SU-DHL-6 (cell line): Measurements from ENCODE around the gene PIGO.

Experiments
- H2AFZ ChIP-seq: fragments of 200-600 bp; sonication (generic); 2 replicates; pipeline ENCODE4 v1.6.1; 2014; ENCODE audit warnings: low read depth, mild to moderate bottlenecking, moderate library complexity, mixed read lengths, antibody characterized with exemption, low read length; ENCODE audit not compliant: severe bottlenecking
- H3F3A ChIP-seq: fragments of 200-600 bp; shearing (Covaris generic); 2 replicates; pipeline ENCODE4 v1.6.0; 2016; ENCODE audit warnings: antibody characterized with exemption, mild to moderate bottlenecking; ENCODE audit not compliant: insufficient read depth
- H3K27ac ChIP-seq: fragments of 200-600 bp; sonication (generic); 2 replicates; pipeline ENCODE4 v1.5.1; 2016; ENCODE audit warnings: low read depth, mild to moderate bottlenecking, low read length, moderate library complexity, mixed read lengths
- H3K27me3 ChIP-seq: fragments of 200-600 bp; sonication (generic), shearing (Covaris generic); 2 replicates; pipeline ENCODE4 v1.6.0; 2014; ENCODE audit warnings: mild to moderate bottlenecking, low read length
- H3K36me3 ChIP-seq: fragments of 200-600 bp; sonication (generic); 2 replicates; pipeline ENCODE4 v1.6.1; 2014; ENCODE audit warnings: mild to moderate bottlenecking, low read length, mixed read lengths
- H3K4me2 ChIP-seq: fragments of 300-600, 200-600 bp; shearing (Covaris generic), sonication (generic); 2 replicates; pipeline ENCODE4 v1.6.0; 2014; ENCODE audit warnings: low read length, low read depth, mild to moderate bottlenecking; ENCODE audit not compliant: poor library complexity, severe bottlenecking
- H3K4me3 ChIP-seq: fragments of 200-600 bp; sonication (generic); 2 replicates; pipeline ENCODE4 v1.5.1; 2014; ENCODE audit warnings: antibody characterized with exemption, low read length, mild to moderate bottlenecking, mixed read lengths; ENCODE audit not compliant: insufficient read depth, poor library complexity, severe bottlenecking
- H3K79me2 ChIP-seq: fragments of 200-600 bp; sonication (generic); 2 replicates; pipeline ENCODE4 v1.6.1; 2014; ENCODE audit warnings: mild to moderate bottlenecking, low read length, moderate library complexity; ENCODE audit not compliant: insufficient read depth
- H3K9ac ChIP-seq: fragments of 200-600 bp; sonication (generic); 2 replicates; pipeline ENCODE4 v1.7.0; 2014; ENCODE audit warnings: mild to moderate bottlenecking, low read length
- H3K9me2 ChIP-seq: fragments of 200-600 bp; sonication (generic); replicated peaks from 2 replicates; pipeline ENCODE4 v1.6.1; 2014; ENCODE audit warnings: low read length; ENCODE audit not compliant: insufficient read depth
- H3K9me3 ChIP-seq: fragments of 200-600 bp; sonication (generic); 2 replicates; pipeline ENCODE4 v1.6.1; 2014; ENCODE audit warnings: low read length, mixed read lengths; ENCODE audit not compliant: insufficient read depth
- H4K20me1 ChIP-seq: fragments of 200-600 bp; sonication (generic); 2 replicates; pipeline ENCODE4 v1.6.1; 2014; ENCODE audit warnings: low read depth, mild to moderate bottlenecking, antibody characterized with exemption, low read length, moderate library complexity, mixed read lengths
- EZH2phosphoT487 ChIP-seq: fragments of 200-600 bp; sonication (generic), shearing (Covaris generic); conservative IDR thresholded peaks from 2 replicates; pipeline ENCODE4 v1.6.1; 2018; ENCODE audit warnings: mild to moderate bottlenecking, antibody characterized with exemption, low read length, moderate library complexity, mixed read lengths
- TF ChIP-seq, protein P1 (sequence below): fragments of 200-600 bp; sonication (generic); IDR thresholded peaks from one replicate; pipeline ENCODE4 v1.5.1; 2017; ENCODE audit warnings: antibody characterized with exemption, mild to moderate bottlenecking, low read length, moderate library complexity; ENCODE audit not compliant: insufficient read depth, poor library complexity, severe bottlenecking

Gene PIGO

DNA sequence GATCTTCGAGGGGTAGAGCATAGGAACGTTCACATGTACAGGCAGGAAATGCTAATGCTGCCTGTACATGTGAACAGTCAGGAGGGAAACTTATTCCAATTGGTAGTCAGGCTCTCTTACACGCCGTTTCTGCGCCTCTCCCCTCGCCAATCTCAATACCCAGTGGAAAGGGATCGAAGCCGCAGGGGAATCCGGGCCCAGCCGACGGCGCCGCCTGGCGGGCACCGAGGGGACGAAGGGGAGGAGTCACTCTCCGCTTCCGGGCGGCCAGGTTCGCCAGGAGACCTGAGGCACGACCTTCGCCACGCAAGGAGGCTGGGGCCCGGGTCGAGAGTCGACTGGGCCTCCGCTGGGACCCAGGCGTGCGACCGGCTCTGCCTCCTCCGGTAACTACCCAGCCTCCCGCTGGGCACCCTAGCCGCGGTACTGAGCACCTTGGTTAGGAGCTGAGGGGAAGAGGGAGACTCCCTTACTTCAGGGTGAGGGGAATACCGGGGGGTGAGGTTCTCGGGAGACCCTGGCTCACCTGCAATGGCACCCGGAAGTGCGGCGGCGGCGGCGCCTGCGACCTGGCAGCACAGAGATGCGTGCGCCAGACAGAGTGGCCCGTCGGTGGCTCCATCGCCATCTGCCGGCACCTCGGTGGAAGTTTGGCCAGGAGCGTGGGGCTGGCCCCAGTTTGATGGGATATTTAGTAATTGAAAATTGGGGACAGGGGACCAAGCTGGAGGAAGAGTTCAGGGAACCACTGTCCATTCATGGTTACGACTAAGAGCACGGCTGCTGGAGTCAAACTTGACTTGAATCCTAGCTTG lies at the start of gene PIGO:
TSS of gene PIGO (minus strand) at position 557 of the 815 bp plus-strand sequence. CDS start 1,026 bp downstream, outside the sequence.
- Histone ChIP-seq H3K4me3 (peak within 1 kb of the TSS; percentile 85), H3F3A (no peaks in the 10 kb centered on the region), H3K27me3 (no peaks in the 10 kb centered on the region), H3K4me2 (peak within 1 kb of the TSS; percentile 66), H3K27ac (peak within 1 kb of the TSS; percentile 83), H3K9ac (peak within 1 kb of the TSS; percentile 92), H3K9me2 (no peaks in the 10 kb centered on the region), H3K36me3 (no peaks in the 10 kb centered on the region), H2AFZ (peak within 1 kb of the TSS; percentile 71), H3K9me3 (no peaks in the 10 kb centered on the region), H4K20me1 (no peaks in the 10 kb centered on the region), H3K79me2 (peaks cover 6% of the 10 kb centered on the region; the same call in 1 of the 2 replicates)
- TF ChIP-seq EZH2phosphoT487 = no peak
- TF ChIP-seq, protein P1, sequence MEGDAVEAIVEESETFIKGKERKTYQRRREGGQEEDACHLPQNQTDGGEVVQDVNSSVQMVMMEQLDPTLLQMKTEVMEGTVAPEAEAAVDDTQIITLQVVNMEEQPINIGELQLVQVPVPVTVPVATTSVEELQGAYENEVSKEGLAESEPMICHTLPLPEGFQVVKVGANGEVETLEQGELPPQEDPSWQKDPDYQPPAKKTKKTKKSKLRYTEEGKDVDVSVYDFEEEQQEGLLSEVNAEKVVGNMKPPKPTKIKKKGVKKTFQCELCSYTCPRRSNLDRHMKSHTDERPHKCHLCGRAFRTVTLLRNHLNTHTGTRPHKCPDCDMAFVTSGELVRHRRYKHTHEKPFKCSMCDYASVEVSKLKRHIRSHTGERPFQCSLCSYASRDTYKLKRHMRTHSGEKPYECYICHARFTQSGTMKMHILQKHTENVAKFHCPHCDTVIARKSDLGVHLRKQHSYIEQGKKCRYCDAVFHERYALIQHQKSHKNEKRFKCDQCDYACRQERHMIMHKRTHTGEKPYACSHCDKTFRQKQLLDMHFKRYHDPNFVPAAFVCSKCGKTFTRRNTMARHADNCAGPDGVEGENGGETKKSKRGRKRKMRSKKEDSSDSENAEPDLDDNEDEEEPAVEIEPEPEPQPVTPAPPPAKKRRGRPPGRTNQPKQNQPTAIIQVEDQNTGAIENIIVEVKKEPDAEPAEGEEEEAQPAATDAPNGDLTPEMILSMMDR = peak; percentile 93

DNA sequence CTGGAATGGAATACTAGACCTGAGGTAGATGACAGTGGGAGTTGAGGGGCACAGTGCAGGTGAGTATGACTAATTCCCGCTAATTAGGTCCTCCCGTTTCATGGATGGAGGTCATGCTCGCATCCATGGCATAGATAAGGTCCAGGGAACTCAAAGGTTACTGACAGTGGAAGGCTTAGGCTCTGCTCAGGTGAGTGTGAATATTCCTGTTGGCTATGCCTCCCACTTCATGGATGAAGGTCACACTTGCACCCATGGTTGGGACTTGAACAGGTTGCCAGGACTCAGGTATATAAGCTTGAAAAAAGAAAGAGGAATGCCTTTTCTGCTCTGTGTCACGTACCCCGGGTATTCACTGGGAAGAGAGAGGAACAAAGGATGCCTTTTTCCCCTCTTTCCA lies 45.6 kb upstream of the PIGO start:
- Histone ChIP-seq H3K79me2 (no peaks in the 10 kb centered on the region), H2AFZ (no peak overlapping the region), H3K9me2 (no peaks in the 10 kb centered on the region), H3K27ac (no peak overlapping the region), H4K20me1 (no peaks in the 10 kb centered on the region), H3K4me3 (no peak overlapping the region), H3K9me3 (peaks cover 20% of the 10 kb centered on the region; the same call in 1 of the 2 replicates), H3K36me3 (no peaks in the 10 kb centered on the region), H3K9ac (no peak overlapping the region), H3F3A (no peaks in the 10 kb centered on the region), H3K27me3 (0 out of 2 replicates have a peak, but pooled peaks cover 2% of the 10 kb centered on the region), H3K4me2 (no peak overlapping the region)
- TF ChIP-seq, protein P1 = no peak
- TF ChIP-seq EZH2phosphoT487 = no peak

DNA sequence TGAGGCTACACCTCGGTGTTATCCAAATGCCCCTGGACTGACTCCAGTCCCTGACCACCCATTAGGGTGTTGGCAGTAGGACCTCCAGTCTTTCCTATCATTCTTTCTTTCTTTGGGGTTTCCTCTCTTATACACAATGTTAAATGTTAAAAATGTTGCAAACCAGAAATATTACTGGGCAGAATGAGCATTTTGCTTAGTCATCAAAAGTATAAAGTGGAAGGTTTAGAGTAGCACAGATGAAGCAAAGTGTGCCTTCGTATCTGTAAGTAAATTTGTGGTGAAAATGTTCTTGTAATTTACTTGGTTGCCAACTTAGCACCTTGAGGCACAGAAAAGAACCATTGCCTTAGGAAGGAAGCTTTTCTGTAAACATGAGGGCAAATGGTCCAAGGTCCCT lies 43.7 kb upstream of the PIGO start:
- Histone ChIP-seq H3K9ac (no peak overlapping the region), H2AFZ (no peak overlapping the region)

More for the DNA sequence above, 43.7 kb upstream of the PIGO start:
- Histone ChIP-seq H3K4me3 (no peak overlapping the region), H3K79me2 (no peaks in the 10 kb centered on the region), H3K9me3 (peaks cover 19% of the 10 kb centered on the region; the same call in 1 of the 2 replicates), H3K27ac (no peak overlapping the region), H3K4me2 (no peak overlapping the region), H3K9me2 (no peaks in the 10 kb centered on the region), H3K27me3 (0 out of 2 replicates have a peak, but pooled peaks cover 2% of the 10 kb centered on the region), H3K36me3 (no peaks in the 10 kb centered on the region), H3F3A (no peaks in the 10 kb centered on the region), H4K20me1 (no peaks in the 10 kb centered on the region)
- TF ChIP-seq, protein P1 = no peak
- TF ChIP-seq EZH2phosphoT487 = no peak
